Measurements from ENCODE around the gene HMGCS1. TPM values are rescaled to one million over a fixed set of nuclear protein-coding genes. Genes with fewer than 3 reads are reported as not detected.

HMGCS1 gene
- total and polyA plus RNA-seq, 9 of the 15 experiments (the other 6 are each of a cell fraction or from before 2014, with no cell fraction given), result 43.7 to 337 (median 111) TPM

DNA sequence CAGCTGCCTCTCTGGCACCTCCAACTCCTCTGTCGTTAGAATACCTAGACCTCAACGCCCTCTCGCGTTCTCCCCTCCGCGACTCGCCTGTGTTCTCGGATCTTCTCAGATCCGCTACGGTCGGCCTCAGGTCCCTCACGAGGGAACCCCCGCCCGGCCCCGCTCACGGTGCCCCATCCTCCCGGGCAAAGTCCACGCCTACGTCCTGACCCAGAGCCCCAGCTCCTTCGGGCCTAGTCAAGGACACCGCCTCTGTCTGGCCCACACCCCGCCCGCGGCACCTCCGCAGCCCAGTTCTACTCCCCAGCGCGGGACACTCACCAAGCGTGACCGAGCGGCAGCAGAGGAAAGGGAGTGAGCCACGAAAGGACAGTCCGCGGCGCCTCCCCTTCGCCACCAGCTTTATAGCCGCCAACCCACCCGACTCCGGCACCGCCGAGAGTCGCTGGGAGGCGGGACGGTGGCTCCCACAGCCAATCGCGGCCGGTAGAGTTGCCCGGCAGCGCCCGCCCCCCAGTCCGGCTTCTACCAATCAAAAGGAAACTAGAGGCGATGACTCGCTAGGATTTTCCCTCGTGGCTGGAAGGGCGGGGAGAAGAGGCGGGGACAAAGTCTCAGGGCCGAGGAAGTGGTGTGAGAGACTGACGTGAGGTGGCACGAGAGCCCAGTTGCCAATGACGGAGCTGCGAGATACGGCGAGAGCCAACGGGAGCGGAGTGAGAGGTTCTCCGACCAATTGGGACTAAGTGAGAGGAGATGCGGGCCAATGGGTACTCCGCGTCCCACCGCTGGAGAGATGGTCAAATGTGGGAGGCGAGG is at the start of gene HMGCS1 (continued):
- no peak for TF ChIP-seq ZNF277 (CRISPR knock-in tag; IDR thresholded peaks at IDR 0.05; ENCODE audit: borderline replicate concordance)
- peak; percentile 70 for TF ChIP-seq C11orf30 (IDR thresholded peaks at IDR 0.05; ENCODE audit: low read depth)
- TF ChIP-seq ZNF431 (CRISPR knock-in tag; IDR thresholded peaks at IDR 0.05), result peak; percentile 33; the same call in 1 of the 2 replicates
- TF ChIP-seq TBP (optimal IDR thresholded peaks at IDR 0.05; ENCODE audit: low read depth, low read length), result peak; percentile 96
- TF ChIP-seq ZNF77 (CRISPR knock-in tag; IDR thresholded peaks at IDR 0.05), result 0 out of 2 replicates have a peak, but pooled peaks have one; percentile 19
- TF ChIP-seq, protein P1, sequence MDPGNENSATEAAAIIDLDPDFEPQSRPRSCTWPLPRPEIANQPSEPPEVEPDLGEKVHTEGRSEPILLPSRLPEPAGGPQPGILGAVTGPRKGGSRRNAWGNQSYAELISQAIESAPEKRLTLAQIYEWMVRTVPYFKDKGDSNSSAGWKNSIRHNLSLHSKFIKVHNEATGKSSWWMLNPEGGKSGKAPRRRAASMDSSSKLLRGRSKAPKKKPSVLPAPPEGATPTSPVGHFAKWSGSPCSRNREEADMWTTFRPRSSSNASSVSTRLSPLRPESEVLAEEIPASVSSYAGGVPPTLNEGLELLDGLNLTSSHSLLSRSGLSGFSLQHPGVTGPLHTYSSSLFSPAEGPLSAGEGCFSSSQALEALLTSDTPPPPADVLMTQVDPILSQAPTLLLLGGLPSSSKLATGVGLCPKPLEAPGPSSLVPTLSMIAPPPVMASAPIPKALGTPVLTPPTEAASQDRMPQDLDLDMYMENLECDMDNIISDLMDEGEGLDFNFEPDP (CRISPR knock-in tag; IDR thresholded peaks at IDR 0.05), result peak; percentile 38; the same call in 1 of the 2 replicates
- no peak for TF ChIP-seq TEAD4 (IDR thresholded peaks at IDR 0.05; ENCODE audit: low read length)
- TF ChIP-seq TEAD4 (CRISPR knock-in tag; IDR thresholded peaks at IDR 0.05; ENCODE audit: borderline replicate concordance), result no peak
- no peak; the same call in 1 of the 2 replicates for TF ChIP-seq PBX2 (CRISPR knock-in tag; IDR thresholded peaks at IDR 0.05; ENCODE audit: low read depth)
- TF ChIP-seq PBX2 (tag; conservative IDR thresholded peaks at IDR 0.05; ENCODE audit: low read depth), result peak; percentile 95
- no peak for TF ChIP-seq ZNF282 (CRISPR knock-in tag; IDR thresholded peaks at IDR 0.05)
- TF ChIP-seq, protein P2, sequence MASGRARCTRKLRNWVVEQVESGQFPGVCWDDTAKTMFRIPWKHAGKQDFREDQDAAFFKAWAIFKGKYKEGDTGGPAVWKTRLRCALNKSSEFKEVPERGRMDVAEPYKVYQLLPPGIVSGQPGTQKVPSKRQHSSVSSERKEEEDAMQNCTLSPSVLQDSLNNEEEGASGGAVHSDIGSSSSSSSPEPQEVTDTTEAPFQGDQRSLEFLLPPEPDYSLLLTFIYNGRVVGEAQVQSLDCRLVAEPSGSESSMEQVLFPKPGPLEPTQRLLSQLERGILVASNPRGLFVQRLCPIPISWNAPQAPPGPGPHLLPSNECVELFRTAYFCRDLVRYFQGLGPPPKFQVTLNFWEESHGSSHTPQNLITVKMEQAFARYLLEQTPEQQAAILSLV (tag; IDR thresholded peaks at IDR 0.05), result no peak
- TF ChIP-seq, protein P3, sequence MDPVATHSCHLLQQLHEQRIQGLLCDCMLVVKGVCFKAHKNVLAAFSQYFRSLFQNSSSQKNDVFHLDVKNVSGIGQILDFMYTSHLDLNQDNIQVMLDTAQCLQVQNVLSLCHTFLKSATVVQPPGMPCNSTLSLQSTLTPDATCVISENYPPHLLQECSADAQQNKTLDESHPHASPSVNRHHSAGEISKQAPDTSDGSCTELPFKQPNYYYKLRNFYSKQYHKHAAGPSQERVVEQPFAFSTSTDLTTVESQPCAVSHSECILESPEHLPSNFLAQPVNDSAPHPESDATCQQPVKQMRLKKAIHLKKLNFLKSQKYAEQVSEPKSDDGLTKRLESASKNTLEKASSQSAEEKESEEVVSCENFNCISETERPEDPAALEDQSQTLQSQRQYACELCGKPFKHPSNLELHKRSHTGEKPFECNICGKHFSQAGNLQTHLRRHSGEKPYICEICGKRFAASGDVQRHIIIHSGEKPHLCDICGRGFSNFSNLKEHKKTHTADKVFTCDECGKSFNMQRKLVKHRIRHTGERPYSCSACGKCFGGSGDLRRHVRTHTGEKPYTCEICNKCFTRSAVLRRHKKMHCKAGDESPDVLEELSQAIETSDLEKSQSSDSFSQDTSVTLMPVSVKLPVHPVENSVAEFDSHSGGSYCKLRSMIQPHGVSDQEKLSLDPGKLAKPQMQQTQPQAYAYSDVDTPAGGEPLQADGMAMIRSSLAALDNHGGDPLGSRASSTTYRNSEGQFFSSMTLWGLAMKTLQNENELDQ (CRISPR knock-in tag; IDR thresholded peaks at IDR 0.05; ENCODE audit: borderline replicate concordance), result no peak
- no peak for TF ChIP-seq KLF16 (IDR thresholded peaks at IDR 0.05)
- TF ChIP-seq HNRNPLL (IDR thresholded peaks at IDR 0.05; ENCODE audit: low read depth, low read length, poor library complexity, severe bottlenecking), result peak; percentile 62
- TF ChIP-seq USF1 (CRISPR knock-in tag; IDR thresholded peaks at IDR 0.05), result peak; percentile 79
- TF ChIP-seq ZNF57 (CRISPR knock-in tag; IDR thresholded peaks at IDR 0.05), result peak; percentile 73; the same call in 1 of the 2 replicates
